HL-60 (cell line): ENCODE measurements around the gene SH3BP4.

Source experiments
- DNase-seq, 2 experiments: peaks; one replicate each; pipeline ENCODE4 v3.0.0-alpha.2; 2010 to 2020; ENCODE audit warnings: low read depth in 1 of 2, low spot score in 1 of 2
- H3K27ac ChIP-seq: fragments of 250-450 bp; sonication (Bioruptor Pico); replicated peaks from 2 replicates; pipeline ENCODE4 v1.5.1; 2020; ENCODE audit warnings: mild to moderate bottlenecking, moderate library complexity
- H3K27me3 ChIP-seq: fragments of 250-450 bp; sonication (Bioruptor Pico); 2 replicates; pipeline ENCODE4 v1.5.1; 2021; ENCODE audit warnings: mild to moderate bottlenecking, moderate library complexity; ENCODE audit not compliant: insufficient read depth, poor library complexity, severe bottlenecking
- H3K4me3 ChIP-seq: replicated peaks from 2 replicates; pipeline ENCODE4 v1.5.1; 2011; ENCODE audit warnings: mild to moderate bottlenecking, control low read depth, low read length; ENCODE audit not compliant: insufficient read depth
- GABPA ChIP-seq: IDR thresholded peaks from 2 replicates; pipeline ENCODE4 v1.6.1; 2012; ENCODE audit warnings: low read depth
- POLR2AphosphoS5 ChIP-seq: IDR thresholded peaks from 2 replicates; pipeline ENCODE4 v1.6.1; 2012; ENCODE audit warnings: low read depth
- REST ChIP-seq: IDR thresholded peaks from 2 replicates; pipeline ENCODE4 v1.6.1; 2012; ENCODE audit warnings: low read depth; ENCODE audit not compliant: insufficient replicate concordance
- SPI1 ChIP-seq: IDR thresholded peaks from 2 replicates; pipeline ENCODE4 v1.6.1; 2012; ENCODE audit warnings: low read depth, mild to moderate bottlenecking, borderline replicate concordance
- TF ChIP-seq, protein P1 (sequence below): IDR thresholded peaks from one replicate; pipeline ENCODE4 v1.5.1; 2011; ENCODE audit warnings: low read length, control low read depth, inconsistent platforms; ENCODE audit not compliant: insufficient read depth

Gene SH3BP4

GRCh38 chr2:234980451-234981187 lies 28.8 kb downstream of the SH3BP4 start:
- TF ChIP-seq REST (no peak), SPI1 (no peak), GABPA (no peak), POLR2AphosphoS5 (no peak)
- TF ChIP-seq, protein P1, sequence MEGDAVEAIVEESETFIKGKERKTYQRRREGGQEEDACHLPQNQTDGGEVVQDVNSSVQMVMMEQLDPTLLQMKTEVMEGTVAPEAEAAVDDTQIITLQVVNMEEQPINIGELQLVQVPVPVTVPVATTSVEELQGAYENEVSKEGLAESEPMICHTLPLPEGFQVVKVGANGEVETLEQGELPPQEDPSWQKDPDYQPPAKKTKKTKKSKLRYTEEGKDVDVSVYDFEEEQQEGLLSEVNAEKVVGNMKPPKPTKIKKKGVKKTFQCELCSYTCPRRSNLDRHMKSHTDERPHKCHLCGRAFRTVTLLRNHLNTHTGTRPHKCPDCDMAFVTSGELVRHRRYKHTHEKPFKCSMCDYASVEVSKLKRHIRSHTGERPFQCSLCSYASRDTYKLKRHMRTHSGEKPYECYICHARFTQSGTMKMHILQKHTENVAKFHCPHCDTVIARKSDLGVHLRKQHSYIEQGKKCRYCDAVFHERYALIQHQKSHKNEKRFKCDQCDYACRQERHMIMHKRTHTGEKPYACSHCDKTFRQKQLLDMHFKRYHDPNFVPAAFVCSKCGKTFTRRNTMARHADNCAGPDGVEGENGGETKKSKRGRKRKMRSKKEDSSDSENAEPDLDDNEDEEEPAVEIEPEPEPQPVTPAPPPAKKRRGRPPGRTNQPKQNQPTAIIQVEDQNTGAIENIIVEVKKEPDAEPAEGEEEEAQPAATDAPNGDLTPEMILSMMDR, result no peak
- no peak overlapping the region for H3K27ac ChIP-seq
- no peak overlapping the region for H3K4me3 ChIP-seq
- H3K27me3 ChIP-seq, result no peaks in the 10 kb centered on the region
- no peak for DNase-seq

DNA sequence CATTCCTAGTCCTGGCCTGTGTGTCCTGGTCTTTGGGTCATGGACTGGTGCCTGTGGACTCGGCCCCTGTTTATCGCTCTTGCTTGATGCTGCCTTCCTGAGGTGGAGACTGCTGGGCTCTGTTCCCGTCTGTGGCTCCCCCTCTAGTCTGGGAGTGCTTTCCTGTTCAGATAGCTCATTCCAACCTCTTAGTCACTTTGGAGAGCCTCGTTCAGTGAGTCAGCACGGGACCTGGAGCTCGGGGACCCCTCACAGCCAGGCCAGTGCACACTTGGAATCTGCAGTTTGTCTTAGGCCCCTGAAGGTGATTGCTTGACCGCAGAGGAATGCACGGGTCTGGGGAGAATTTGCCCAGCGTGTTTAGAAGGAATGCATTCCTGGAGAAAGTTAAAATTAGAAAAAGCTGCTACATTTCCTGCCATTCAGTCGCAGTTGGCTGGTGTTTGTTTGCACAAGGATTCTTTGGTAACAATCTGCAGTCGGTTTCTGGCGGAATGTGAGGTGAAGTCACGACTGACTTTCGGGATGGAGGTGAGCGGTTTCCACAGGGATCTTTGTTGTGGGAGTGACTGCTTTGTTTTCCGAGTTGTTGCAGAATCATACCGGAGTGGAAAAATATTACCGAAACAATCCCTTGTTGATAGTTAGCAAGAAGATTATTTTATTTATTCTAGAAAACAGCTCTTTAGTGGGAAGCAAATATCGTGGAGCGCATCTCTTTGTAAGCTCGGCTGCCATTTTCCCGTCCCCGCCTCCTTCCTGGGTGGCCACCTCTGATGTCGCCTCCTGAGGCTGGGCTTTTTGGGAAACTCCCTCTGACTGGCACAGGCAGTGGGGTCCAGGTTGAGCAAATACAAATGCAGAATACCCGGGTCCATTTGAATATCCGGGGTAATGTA lies 29.6 kb downstream of the SH3BP4 start:
- Histone ChIP-seq H3K27ac (no peak overlapping the region), H3K27me3 (no peaks in the 10 kb centered on the region), H3K4me3 (no peak overlapping the region)
- no peak for DNase-seq
- TF ChIP-seq POLR2AphosphoS5 (no peak), SPI1 (no peak), GABPA (no peak), REST (no peak)
- TF ChIP-seq, protein P1, result no peak

GRCh38 chr2:234982096-234982834 lies 30.4 kb downstream of the SH3BP4 start:
- TF ChIP-seq REST, result no peak
- TF ChIP-seq POLR2AphosphoS5, result no peak
- no peaks in the 10 kb centered on the region for H3K27me3 ChIP-seq
- H3K4me3 ChIP-seq, result no peak overlapping the region
- no peak for DNase-seq
- H3K27ac ChIP-seq, result no peak overlapping the region
